GM18520 (cell line): ENCODE measurements around the gene PLXNA2.

Experiments used
- ATAC-seq: cut with Tn5 transposase; IDR thresholded peaks from one replicate; pipeline ENCODE4 v1.9.1; 2021; ENCODE audit not compliant: unreplicated experiment

The PLXNA2 gene

GRCh38 chr1:208207388-208208131, 36.6 kb downstream of the PLXNA2 start:
- no peak for ATAC-seq

GRCh38 chr1:208206092-208206698, 38.0 kb downstream of the PLXNA2 start:
- no peak for ATAC-seq

- no peak for ATAC-seq
These were observed 38.8 kb downstream of the PLXNA2 start for GRCh38 chr1:208205216-208206013.

- ATAC-seq, result no peak
These were observed 39.4 kb downstream of the PLXNA2 start for GRCh38 chr1:208204779-208205178.

- no peak for ATAC-seq
These were observed 40.2 kb downstream of the PLXNA2 start for GRCh38 chr1:208203848-208204609.

- ATAC-seq, result no peak
These were observed 40.9 kb downstream of the PLXNA2 start for GRCh38 chr1:208203127-208203847.

GRCh38 chr1:208202333-208202995, 41.7 kb downstream of the PLXNA2 start:
- no peak for ATAC-seq

- ATAC-seq, result no peak
These were observed 43.0 kb downstream of the PLXNA2 start for GRCh38 chr1:208201229-208201628.

GRCh38 chr1:208200116-208200515, 44.1 kb downstream of the PLXNA2 start:
- ATAC-seq, result no peak

- no peak for ATAC-seq
These were observed 45.9 kb downstream of the PLXNA2 start for GRCh38 chr1:208198236-208198635.

- ATAC-seq, result no peak
These were observed 49.2 kb downstream of the PLXNA2 start for GRCh38 chr1:208194944-208195343.

GRCh38 chr1:208192995-208193394, 51.2 kb downstream of the PLXNA2 start:
- ATAC-seq, result no peak

- no peak for ATAC-seq
These were observed 53.4 kb downstream of the PLXNA2 start for GRCh38 chr1:208190784-208191183.

GRCh38 chr1:208189716-208190115, 54.5 kb downstream of the PLXNA2 start:
- no peak for ATAC-seq

- no peak for ATAC-seq
These were observed 55.0 kb downstream of the PLXNA2 start for GRCh38 chr1:208189183-208189582.

GRCh38 chr1:208188607-208189006, 55.6 kb downstream of the PLXNA2 start:
- ATAC-seq, result no peak

GRCh38 chr1:208187499-208188041, 56.6 kb downstream of the PLXNA2 start:
- ATAC-seq, result no peak

GRCh38 chr1:208185801-208186231, 58.4 kb downstream of the PLXNA2 start:
- ATAC-seq, result no peak

- ATAC-seq, result no peak
These were observed 59.1 kb downstream of the PLXNA2 start for GRCh38 chr1:208184966-208185654.
